ENCODE data around the gene LRRK1.

The LRRK1 gene

GRCh38 chr15:100926971-100927756 lies 8.0 kb downstream of the LRRK1 start:
- no peak for DNase-seq (ENCODE audit: low read depth, low spot score)
- CTCF ChIA-PET = interaction anchor here (0.8 to 6.1 kb wide), 4 partner anchors 9 to 89 kb away, joined by 3 to 76 read pairs (median 27); partner anchors contain the start of gene LRRK1
- TF ChIP-seq CTCF (IDR thresholded peaks at IDR 0.05; ENCODE audit: insufficient read depth, low read length, missing control alignments) = no peak
- POLR2A ChIA-PET = no interaction called here
- H3K4me3 ChIP-seq (ENCODE audit: low read depth, low read length) = no peak overlapping the region

GRCh38 chr15:100928632-100929280 lies 9.6 kb downstream of the LRRK1 start:
- no peak for TF ChIP-seq CTCF (IDR thresholded peaks at IDR 0.05; ENCODE audit: insufficient read depth, low read length, missing control alignments)
- ChIA-PET POLR2A (no interaction called here), CTCF (interaction anchor here (0.9 to 6.1 kb wide), 4 partner anchors 10 to 79 kb away, joined by 3 to 76 read pairs (median 27); partner anchors contain the start of gene LRRK1)
- H3K4me3 ChIP-seq (ENCODE audit: low read depth, low read length) = no peak overlapping the region
- DNase-seq (ENCODE audit: low read depth, low spot score) = no peak

- H3K4me3 ChIP-seq (ENCODE audit: low read depth, low read length) = no peak overlapping the region
- ChIA-PET POLR2A (no interaction called here), CTCF (interaction anchor here (1.6 to 6.1 kb wide), 3 partner anchors 11 to 78 kb away, joined by 3 to 76 read pairs (median 51); partner anchors contain the start of gene LRRK1)
- no peak for TF ChIP-seq CTCF (IDR thresholded peaks at IDR 0.05; ENCODE audit: insufficient read depth, low read length, missing control alignments)
- DNase-seq (ENCODE audit: low read depth, low spot score) = no peak
Observed at GRCh38 chr15:100929641-100930042, 10.5 kb downstream of the LRRK1 start.

- H3K4me3 ChIP-seq (ENCODE audit: low read depth, low read length) = no peak overlapping the region
- POLR2A ChIA-PET = no interaction called here
- CTCF ChIA-PET = interaction anchor here (1.6 to 6.1 kb wide), 3 partner anchors 12 to 77 kb away, joined by 3 to 76 read pairs (median 51); partner anchors contain the start of gene LRRK1
Observed at GRCh38 chr15:100930306-100930848, 11.2 kb downstream of the LRRK1 start.

GRCh38 chr15:100931143-100931890 lies 12.2 kb downstream of the LRRK1 start:
- ChIA-PET CTCF (interaction anchor here (5.5 to 6.1 kb wide), 2 partner anchors 13 to 76 kb away, joined by 51 to 76 read pairs; partner anchors contain the start of gene LRRK1), POLR2A (no interaction called here)
- DNase-seq (ENCODE audit: low read depth, low spot score) = no peak
- TF ChIP-seq CTCF (IDR thresholded peaks at IDR 0.05; ENCODE audit: insufficient read depth, low read length, missing control alignments) = no peak
- H3K4me3 ChIP-seq (ENCODE audit: low read depth, low read length) = no peak overlapping the region

More at GRCh38 chr15:100930306-100930848, 11.2 kb downstream of the LRRK1 start:
- no peak for DNase-seq (ENCODE audit: low read depth, low spot score)
- no peak for TF ChIP-seq CTCF (IDR thresholded peaks at IDR 0.05; ENCODE audit: insufficient read depth, low read length, missing control alignments)

All from AG04449 (cell line).